Colonic mucosa (tissue), 4 donors: ENCODE data around the gene DCDC2. TPM values are rescaled to one million over a fixed set of nuclear protein-coding genes. Genes with fewer than 3 reads are reported as not detected.
"Not testable (repeated sequence)": the region's sequence is repeated elsewhere in the genome, so short reads cannot be mapped to it uniquely, and the experiment has no call there.

Experiments
- DNase-seq: peaks from one replicate; pipeline ENCODE4 v3.0.0-alpha.2; 2020
- H3K27ac ChIP-seq: fragments of 200-600 bp; one replicate; pipeline ENCODE4 v1.8.0; 2021
- H3K27me3 ChIP-seq: fragments of 200-600 bp; one replicate; pipeline ENCODE4 v1.8.0; 2021
- H3K36me3 ChIP-seq: fragments of 200-600 bp; one replicate; pipeline ENCODE4 v1.8.0; 2021
- H3K4me1 ChIP-seq: fragments of 200-600 bp; one replicate; pipeline ENCODE4 v1.8.0; 2021; ENCODE audit warnings: mild to moderate bottlenecking
- H3K4me3 ChIP-seq: fragments of 200-600 bp; one replicate; pipeline ENCODE4 v1.8.0; 2021
- H3K9ac ChIP-seq, 2 donors: one replicate each; pipeline ENCODE4 v1.7.0; 2013; ENCODE audit warnings: control low read depth in 2 of 2, low read depth in 2 of 2, low read length in 2 of 2
- H3K9me3 ChIP-seq: fragments of 200-600 bp; one replicate; pipeline ENCODE4 v1.8.0; 2021
- intact Hi-C: fragments of 100-400 bp; cut with DNase I; formaldehyde crosslinking; loops from one replicate; pipeline ENCODE4 v1.14.1; 2022
- total RNA-seq, 2 donors: library from RNA; stranded (reverse); fragmentation: NEBNext Ultra II Directional in 1 of 2; extraction: Animal tissue kit (Norgen Biotek cat#: 25700) in 1 of 2; gene quantifications; one replicate each; pipeline ENCODE4 v1.2.1, GENCODE V29; 2021
- TF ChIP-seq, protein P1 (sequence below): fragments of 200-600 bp; IDR thresholded peaks from one replicate; pipeline ENCODE4 v1.8.0; 2022; ENCODE audit warnings: antibody characterized with exemption, mild to moderate bottlenecking
- donor health status: healthy.
- donor health status: DM: no; HTN: no; CAD: no.
- donor health status: DM: no; HTN: no; CAD: no.

DCDC2 gene
- total RNA-seq, 2 donors from 2014 or later, result 3.3 to 9.4 TPM

GRCh38 chr6:24313251-24314141 lies 44.4 kb downstream of the DCDC2 start:
- intact Hi-C loops, result no loop called here
- Histone ChIP-seq H3K27ac (no peak overlapping the region), H3K9me3 (no peaks in the 10 kb centered on the region), H3K4me1 (no peaks in the 10 kb centered on the region), H3K4me3 (no peak overlapping the region), H3K27me3 (no peaks in the 10 kb centered on the region), H3K36me3 (no peaks in the 10 kb centered on the region), H3K9ac (no peak overlapping the region)
- no peak for DNase-seq
- TF ChIP-seq, protein P1, sequence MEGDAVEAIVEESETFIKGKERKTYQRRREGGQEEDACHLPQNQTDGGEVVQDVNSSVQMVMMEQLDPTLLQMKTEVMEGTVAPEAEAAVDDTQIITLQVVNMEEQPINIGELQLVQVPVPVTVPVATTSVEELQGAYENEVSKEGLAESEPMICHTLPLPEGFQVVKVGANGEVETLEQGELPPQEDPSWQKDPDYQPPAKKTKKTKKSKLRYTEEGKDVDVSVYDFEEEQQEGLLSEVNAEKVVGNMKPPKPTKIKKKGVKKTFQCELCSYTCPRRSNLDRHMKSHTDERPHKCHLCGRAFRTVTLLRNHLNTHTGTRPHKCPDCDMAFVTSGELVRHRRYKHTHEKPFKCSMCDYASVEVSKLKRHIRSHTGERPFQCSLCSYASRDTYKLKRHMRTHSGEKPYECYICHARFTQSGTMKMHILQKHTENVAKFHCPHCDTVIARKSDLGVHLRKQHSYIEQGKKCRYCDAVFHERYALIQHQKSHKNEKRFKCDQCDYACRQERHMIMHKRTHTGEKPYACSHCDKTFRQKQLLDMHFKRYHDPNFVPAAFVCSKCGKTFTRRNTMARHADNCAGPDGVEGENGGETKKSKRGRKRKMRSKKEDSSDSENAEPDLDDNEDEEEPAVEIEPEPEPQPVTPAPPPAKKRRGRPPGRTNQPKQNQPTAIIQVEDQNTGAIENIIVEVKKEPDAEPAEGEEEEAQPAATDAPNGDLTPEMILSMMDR, result no peak

DNA sequence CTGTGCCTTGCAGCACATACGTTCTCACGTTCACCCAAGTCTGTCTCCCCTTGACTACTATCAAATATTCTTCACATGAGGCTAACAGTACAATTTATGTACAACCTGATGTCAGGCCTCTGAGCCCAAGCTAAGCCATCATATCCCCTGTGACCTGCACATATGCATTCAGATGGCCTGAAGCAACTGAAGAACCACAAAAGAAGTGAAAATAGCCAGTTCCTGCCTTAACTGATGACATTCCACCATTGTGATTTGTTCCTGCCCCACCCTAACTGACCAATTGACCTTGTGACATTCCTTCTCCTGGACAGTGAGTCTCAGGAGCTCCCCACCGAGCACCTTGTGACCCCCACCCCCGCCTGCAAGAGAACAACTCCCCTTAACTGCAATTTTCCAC lies 46.1 kb downstream of the DCDC2 start:
- H3K27ac ChIP-seq, H3K4me1 ChIP-seq, intact Hi-C loops, H3K27me3 ChIP-seq, H3K9ac ChIP-seq, H3K9me3 ChIP-seq, H3K4me3 ChIP-seq, H3K36me3 ChIP-seq, DNase-seq: not testable (repeated sequence)

- TF ChIP-seq, protein P1, result no peak
- Histone ChIP-seq H3K4me3 (no peak overlapping the region), H3K4me1 (no peaks in the 10 kb centered on the region), H3K36me3 (no peaks in the 10 kb centered on the region), H3K27ac (no peak overlapping the region), H3K9me3 (no peaks in the 10 kb centered on the region), H3K27me3 (no peaks in the 10 kb centered on the region), H3K9ac (no peak overlapping the region)
- no peak for DNase-seq
- intact Hi-C loops, result no loop called here
These were observed 50.0 kb downstream of the DCDC2 start for GRCh38 chr6:24307881-24308280.

GRCh38 chr6:24306936-24307335 lies 50.9 kb downstream of the DCDC2 start:
- no peak for DNase-seq
- H3K27me3 ChIP-seq, result no peaks in the 10 kb centered on the region
- TF ChIP-seq, protein P1, result no peak
- no peaks in the 10 kb centered on the region for H3K36me3 ChIP-seq
- no peaks in the 10 kb centered on the region for H3K4me1 ChIP-seq
- H3K4me3 ChIP-seq, result no peak overlapping the region
- intact Hi-C loops, result no loop called here
- H3K9ac ChIP-seq, result no peak overlapping the region
- no peak overlapping the region for H3K27ac ChIP-seq
- H3K9me3 ChIP-seq, result no peaks in the 10 kb centered on the region

DNA sequence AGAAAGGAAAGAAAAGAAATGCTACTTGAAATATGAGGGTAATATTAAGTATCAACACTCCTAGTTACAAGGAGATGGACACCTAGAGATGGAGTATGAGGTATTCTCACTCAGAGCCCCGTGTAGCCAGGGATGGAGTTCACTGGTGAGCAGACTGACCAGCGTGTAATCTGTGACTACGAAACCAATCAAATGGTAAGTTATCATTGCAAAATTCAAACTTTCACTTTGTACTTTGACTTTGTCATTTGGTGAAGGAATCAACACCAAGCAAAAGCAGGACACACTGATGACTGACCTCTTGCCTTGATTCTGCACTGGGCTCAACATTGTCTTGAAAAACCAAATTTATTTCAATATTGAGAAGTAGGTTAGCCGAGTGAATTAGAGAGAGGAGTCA lies 51.8 kb downstream of the DCDC2 start:
- TF ChIP-seq, protein P1, result no peak
- Histone ChIP-seq H3K9ac (no peak overlapping the region), H3K27ac (no peak overlapping the region), H3K9me3 (no peaks in the 10 kb centered on the region), H3K27me3 (no peaks in the 10 kb centered on the region), H3K4me1 (no peaks in the 10 kb centered on the region), H3K36me3 (no peaks in the 10 kb centered on the region), H3K4me3 (no peak overlapping the region)
- no peak for DNase-seq
- intact Hi-C loops, result no loop called here

- no peak for DNase-seq
- Histone ChIP-seq H3K27me3 (no peaks in the 10 kb centered on the region), H3K36me3 (no peaks in the 10 kb centered on the region), H3K9ac (no peak overlapping the region), H3K4me1 (no peaks in the 10 kb centered on the region), H3K4me3 (no peak overlapping the region), H3K9me3 (no peaks in the 10 kb centered on the region), H3K27ac (no peak overlapping the region)
- TF ChIP-seq, protein P1, result no peak
- intact Hi-C loops, result no loop called here
These were observed 60.9 kb downstream of the DCDC2 start for GRCh38 chr6:24296944-24297343.

DNA sequence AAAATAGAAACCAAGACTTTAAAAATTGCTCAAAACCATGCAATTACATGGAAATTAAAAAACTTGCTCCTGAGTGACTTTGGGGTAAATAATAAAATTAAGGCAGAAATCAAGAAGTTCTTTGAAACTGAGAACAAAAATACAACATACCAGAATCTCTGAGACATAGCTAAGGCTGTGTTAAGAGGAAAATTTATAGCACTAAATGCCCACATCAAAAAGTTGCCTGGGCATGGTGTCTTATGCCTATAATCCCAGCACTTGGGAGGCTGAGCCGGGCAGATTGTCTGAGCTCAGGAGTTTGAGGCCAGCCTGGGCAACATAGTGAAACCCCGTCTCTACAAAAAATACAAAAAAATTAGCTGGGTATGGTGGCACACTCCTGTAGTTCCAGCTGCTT lies 64.0 kb downstream of the DCDC2 start:
- H3K4me3 ChIP-seq, DNase-seq, H3K27ac ChIP-seq, intact Hi-C loops, H3K36me3 ChIP-seq, H3K9ac ChIP-seq, H3K27me3 ChIP-seq, H3K4me1 ChIP-seq, H3K9me3 ChIP-seq: not testable (repeated sequence)
